WTC11 (cell line): Measurements from ENCODE around the gene ZBTB34.

ENCODE experiments used
- CBFB ChIP-seq: sonication (generic); formaldehyde crosslinking; IDR thresholded peaks from 2 replicates; pipeline ENCODE4 v1.8.1; 2022; ENCODE audit warnings: mild to moderate bottlenecking, low read depth, missing genetic modification reagents
- CTCF ChIP-seq: fragments of 200-600 bp; IDR thresholded peaks from 2 replicates; pipeline ENCODE4 v1.8.0; 2022; ENCODE audit warnings: antibody characterized with exemption
- ZNF263 ChIP-seq: sonication (generic); formaldehyde crosslinking; IDR thresholded peaks from 2 replicates; pipeline ENCODE4 v1.8.1; 2022; ENCODE audit warnings: low read depth, mild to moderate bottlenecking, moderate library complexity, missing genetic modification reagents

DNA sequence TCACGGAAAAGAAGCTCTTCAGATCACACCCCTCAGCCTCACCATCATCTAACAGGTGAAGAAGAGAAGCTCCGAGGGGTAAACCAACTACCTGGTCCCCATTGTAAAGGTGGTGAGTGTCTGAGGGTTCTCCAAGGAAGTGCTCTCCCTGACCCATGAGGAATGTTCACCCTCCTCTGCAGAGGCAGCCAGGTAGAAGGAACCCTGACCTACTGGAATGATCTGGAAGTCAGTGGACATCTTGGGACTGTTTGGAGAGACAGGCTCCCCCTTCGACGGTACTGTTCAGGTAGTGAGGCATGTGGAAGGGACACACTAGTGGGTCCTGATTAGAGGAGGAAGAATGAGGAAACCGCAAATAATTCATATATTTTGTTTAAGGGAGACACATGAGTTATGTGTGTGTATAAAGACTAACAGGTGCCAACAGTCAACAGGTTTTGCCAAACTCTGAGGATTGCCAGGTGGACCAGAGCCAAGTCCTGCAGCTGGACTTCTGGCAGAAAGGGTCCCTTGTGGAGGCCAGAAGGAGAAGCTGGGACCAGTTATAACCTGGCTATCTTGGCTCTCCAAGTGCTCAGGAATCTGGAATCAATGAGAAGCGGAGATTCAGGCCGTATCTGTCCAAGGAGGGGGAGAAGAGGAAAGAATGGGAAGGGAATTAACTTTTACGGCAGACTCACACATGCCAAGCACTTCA, 3.0 kb upstream of the ZBTB34 start:
- TF ChIP-seq CTCF (no peak), ZNF263 (CRISPR knock-in tag) (no peak), CBFB (no peak)
